HG03135 (cell line): ENCODE measurements around the gene PPP3CA.
"Not testable (repeated sequence)": the region's sequence is repeated elsewhere in the genome, so short reads cannot be mapped to it uniquely, and the experiment has no call there.

Source experiments
- ATAC-seq: cut with Tn5 transposase; IDR thresholded peaks from one replicate; pipeline ENCODE4 v1.9.1; 2021; ENCODE audit warnings: mild to moderate bottlenecking, moderate library complexity; ENCODE audit not compliant: unreplicated experiment

The PPP3CA gene

DNA sequence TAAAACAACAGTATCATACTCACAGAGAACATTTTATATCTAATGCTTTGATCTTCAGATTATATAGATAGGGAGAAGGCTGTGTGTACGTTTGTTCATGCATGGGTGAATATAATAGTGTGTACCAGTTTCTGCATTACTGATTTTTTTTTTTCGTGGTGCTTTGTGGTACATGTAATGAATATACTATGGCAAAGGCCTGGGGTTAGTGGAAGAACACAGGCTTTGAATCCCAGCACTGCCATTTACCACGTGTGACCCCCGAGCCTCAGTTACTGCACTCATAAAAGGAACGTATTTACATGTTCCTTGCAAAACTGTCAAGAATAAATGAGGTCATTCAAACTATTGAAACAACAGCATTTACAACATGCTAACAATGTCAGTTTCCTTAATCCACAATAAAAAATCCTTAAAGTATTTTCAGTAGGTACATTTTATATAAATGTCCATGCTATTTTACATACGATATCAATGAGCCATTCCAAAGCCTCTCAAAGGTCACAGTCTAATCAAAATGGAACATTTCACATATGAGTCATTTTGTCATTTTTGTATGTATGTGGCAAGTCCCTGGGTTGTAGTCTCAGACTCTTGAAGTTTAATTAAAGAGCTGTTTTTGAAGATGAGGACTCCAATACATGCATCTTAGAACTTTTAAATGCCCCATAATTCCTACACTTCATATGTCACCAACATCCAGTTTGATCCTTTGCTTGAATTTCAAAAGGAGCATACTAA is 242.8 kb downstream of the PPP3CA start:
- ATAC-seq: no peak

DNA sequence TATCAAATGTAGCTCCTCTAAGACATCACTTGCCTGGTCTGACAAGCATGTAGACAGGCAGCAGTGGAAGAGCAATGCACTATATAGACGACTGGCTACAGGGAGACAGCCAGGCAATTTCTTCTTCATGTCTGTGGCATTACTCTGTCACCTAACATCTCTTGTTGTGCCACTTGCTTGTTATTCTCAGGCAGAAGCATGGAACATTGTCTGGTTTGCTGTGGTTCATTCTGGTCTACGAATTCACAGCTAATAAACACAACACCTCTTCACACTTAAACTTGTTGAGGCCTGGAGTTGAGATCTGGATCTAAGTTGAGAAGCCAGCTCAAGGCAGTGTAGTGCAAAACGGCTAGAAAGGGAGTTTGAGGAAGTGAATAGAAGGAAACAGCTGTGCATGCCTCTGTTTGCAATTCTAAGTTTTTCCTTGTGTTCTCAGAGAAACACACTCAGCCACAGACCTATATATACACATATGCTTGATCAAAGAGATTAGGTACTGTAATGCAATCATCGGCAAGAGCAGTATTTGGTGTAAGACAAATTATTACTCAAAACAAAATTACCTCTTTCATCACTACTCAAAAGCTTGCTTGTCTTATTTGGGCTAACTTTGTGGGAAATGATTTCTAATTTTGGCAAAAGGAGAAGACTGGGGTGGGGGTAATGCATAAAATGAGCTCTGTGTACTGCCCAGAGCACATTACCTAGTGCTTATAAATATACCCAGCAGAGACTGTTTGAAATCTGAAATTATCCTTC is 243.8 kb downstream of the PPP3CA start:
- peak; percentile 83 for ATAC-seq

DNA sequence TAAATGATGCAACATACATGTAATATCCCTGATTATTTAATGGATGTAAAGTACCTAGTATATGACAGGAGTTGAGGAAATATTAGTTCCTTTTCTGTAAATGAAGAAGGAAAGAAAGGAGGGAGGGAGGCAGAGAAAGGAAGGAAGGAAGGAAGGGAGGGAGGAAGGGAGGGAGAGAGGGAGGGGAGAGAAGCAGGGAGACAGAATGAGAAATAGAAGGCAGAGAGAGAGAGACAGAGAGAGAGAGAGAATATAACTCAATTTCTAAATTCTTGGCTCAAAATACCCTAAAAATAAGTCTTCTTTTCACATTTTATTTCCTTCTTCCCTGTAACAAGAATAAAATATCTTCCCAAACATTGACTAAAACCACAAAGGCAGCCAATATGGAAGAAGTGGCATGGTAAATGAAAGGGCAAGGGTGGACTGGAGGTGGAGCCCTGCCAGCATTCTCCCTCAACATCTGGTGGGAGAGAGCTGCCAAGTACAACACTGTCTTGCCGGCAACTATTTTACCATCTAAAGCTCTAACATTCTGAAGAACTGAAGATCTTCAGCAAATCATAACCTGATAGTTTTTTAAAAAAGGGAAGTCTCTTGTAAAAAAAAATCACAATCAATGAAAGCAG is 245.1 kb downstream of the PPP3CA start:
- no peak for ATAC-seq

DNA sequence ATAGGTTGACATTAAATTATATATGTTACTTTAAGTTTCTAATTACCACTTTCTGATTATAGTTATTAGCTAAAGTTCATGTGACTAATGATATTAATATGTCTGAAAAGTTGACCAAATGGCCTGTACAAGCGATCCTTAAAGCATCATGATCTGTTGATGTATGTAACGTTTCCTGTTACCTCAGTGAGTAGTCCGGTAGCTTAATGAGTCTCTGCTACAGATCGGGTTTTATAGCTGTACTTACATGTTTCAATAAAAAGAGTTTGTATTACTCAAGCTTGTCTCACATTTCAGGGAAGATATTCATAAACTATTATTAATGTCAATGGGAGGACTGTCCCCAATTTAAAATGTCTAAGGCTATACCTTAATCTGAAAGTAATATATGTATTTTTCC is 246.3 kb downstream of the PPP3CA start:
- no peak for ATAC-seq

DNA sequence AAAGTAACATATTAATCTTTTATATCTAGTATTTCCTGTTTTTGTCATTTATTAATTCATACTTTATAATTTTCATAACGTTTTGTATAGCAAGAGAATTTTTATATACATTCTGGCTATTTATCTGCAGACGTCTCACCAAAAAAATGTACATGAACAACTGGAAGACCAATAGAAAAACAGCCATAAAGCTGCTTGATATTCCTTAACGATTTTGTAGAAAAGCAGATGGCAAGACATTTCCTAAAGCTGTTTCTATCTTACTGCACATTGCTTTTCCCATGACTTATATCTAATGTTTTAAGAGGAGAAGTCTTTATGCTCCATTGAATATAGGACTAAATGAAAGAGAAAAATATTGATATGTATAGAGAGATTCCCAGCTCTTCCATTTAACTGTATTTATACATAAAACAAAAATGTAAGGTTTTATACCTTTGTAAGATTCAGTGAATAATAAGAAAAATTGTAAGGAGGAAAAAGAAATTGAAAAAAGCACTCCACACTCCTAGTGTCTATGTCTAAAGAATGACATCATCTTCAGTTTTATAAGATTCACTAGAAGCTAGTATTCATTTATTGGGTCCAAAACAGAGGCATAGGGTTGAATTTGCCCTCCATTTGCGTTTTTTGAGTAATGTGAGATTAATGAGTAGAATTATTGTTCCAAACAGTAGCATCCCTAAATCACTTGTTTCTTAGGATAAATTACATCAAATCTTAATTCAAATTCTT is 248.5 kb downstream of the PPP3CA start:
- no peak for ATAC-seq

DNA sequence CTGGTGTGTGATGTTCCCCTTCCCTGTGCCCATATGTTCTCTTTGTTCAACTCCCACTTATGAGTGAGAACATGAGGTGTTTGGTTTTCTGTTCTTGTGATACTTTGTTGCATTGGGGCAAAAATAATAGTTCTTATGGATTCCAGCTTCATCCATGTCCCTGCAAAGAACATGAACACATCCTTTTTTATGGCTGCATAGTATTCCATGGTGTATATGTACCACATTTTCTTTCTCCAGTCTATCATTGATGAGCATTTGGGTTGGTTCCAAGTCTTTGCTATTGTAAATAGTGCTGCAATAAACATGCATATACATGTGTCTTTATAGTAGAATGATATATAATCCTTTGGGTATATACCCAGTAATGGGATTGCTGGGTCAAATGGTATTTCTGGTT is 254.7 kb downstream of the PPP3CA start:
- ATAC-seq: not testable (repeated sequence)

DNA sequence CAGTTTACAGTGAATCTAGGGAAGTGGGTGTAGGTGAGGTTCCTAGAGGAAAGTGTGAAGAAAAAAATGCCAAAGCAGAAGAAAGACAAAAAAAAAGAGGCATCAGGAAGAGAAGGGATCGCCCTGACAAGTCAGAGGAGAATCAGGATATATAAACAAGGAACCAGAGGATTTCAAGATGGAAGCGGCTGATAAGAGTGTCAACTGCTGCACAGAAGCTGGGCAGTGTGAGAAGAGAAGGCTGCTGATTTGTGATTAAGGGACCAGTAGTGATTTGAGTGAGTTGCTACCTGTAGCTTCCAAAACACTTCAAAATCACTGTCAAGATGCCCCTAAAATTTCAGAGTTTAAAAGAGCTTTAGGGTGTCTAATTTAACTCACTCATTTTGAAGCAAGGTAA is 258.2 kb downstream of the PPP3CA start:
- no peak for ATAC-seq

DNA sequence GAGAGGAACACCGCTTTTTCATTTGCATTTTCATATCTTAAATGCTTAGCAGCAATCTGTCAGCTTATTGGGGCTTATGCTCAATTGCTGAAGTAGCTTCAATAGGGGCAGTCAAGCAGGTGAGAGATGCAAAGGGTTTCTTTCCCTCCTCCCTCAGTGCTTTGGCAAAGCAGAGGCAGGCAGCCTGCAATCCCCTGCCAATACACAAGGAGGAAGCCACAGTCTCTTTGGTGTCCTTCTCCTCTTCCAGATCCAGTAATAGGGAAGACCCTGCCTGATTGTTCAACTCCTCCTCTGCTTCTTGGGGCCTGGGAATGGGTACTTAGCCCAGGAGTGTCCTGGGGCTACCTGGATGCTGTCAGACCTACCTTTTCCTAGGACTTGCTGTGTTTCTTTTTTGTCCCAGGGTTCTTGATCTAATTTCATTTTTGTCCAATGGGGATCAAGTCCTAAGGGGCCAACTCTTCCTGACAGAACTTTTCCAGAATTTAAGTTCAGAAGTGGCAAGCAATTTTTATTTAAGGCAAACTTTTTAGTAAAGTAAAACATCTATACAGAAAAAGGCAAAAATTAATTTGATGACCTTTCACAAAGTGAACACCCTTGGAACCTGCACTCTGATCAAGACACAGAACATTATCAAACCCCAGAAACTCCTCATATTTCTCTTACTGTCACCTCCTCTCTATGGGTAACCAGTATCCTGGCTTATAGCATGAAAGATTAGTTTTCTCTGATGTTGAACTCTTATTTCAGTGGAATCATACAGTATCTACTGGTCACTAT is 260.3 kb downstream of the PPP3CA start:
- no peak for ATAC-seq

DNA sequence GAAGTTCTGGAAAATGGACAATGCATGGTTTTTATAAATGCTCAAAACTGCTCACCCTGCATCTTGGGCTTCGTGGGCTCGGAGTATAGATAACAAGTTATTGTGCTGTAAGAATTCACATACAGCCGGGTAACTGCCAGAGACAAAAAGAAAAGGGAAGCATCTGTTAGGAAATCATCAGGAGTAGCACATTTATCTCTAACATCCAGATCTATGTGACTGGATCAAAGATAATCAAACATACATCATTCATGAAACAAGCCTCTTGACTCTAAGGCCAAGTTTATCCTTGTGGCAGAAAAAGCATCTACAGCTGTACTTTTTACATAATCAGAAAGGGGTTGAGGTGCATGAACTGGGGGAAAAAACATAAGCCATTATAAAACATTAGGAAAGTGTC is 264.2 kb downstream of the PPP3CA start:
- no peak for ATAC-seq

DNA sequence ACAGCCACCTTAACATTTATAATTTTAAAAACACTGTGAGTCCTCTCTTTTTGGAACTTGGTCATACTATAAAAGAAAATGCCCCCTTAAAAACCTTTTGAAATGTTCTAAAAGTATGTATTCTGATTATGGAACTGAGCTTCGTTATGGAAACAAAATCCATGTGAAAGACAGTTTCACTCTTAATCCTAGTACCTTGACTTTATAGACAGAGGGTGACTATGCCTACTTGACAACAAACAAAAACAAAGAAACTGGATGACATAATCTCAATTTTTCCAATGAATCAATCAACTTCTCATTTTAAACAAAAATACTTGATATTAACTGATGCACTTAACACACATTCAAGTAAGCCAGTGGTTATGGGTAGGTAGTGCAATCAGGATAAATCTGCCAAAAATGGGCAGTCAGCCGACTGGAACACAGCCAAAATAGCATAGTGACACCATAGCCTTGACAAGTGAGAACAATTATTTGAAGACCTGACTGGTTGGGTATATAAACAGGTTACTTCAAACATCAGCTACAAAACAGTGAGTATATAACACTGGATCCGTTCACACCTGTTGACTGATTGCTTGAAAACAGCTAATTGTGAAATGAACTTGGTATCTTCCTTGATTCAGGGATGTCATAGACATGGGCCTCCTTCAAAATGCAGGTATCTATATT is 265.5 kb downstream of the PPP3CA start:
- no peak for ATAC-seq

DNA sequence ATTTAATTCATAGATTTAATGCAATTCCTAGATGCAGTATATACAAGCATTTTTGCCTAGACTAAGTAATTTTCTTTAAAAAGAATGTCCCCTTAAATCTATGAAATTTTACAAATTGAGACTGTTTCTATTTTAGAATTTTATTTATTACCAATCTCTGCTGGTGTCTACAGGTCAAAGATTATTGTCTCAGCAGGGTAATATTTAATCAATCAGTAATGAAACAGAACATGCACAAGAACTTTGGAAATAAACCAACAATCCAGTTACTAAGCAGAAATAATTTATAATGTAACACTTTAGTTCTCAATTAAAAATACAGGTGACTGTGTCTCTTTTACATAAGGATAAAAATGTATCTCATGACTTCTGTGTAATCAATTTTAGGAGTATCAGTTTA is 266.2 kb downstream of the PPP3CA start:
- ATAC-seq: no peak

DNA sequence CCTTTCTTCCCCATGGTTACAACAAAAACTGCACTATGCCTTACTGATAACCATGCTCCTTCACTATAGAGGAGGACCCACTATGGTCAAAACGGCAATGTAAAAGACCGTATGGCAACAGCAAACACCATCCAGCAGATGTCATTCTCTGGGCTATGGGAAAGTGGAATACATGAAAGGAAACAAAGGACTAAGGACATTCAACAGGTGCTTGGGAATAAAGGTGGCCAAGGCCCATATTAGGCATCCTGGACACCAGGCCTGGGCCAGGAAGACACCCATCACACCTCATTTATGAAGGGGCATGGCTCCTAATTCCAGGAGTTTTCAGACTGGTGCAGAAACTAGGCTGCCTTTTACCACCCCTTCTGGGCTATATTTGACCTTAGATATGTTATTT is 268.4 kb downstream of the PPP3CA start:
- ATAC-seq: no peak

DNA sequence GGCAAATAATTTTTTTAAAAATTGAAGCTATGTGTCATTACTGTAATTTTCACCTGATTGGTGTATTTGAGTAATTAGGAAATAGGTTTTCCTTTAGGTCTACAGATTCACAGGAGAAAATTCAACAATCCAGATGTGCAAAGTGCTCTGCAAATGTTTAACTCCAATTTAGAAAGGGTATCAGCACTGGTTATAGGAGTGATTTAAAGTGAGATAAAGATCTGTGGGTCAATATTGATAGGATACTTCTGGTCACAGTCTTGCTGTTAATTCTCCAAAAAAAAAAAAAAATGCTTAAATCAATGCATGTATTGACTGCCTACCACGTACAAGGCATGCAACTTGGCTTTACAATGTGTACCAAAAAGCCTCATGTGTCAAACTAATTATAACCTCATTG is 271.3 kb downstream of the PPP3CA start:
- no peak for ATAC-seq

DNA sequence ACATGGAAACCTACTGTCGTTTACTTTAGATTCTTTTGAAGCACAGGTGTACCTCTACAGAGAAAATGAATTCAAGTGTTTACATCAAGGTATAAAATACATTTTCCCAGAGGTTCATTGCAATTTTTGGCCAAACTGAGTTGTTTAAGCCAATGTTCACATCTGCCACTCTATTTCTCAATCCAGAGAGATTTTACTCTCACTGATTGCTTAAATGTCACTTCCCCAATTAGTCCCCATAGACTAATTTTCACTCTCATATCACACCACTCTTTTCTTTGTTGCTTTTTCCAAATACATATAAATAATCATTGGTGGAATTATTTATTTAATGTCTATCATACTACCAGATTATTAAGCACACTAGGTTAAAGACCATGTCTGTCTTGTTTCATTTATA is 271.8 kb downstream of the PPP3CA start:
- no peak for ATAC-seq

DNA sequence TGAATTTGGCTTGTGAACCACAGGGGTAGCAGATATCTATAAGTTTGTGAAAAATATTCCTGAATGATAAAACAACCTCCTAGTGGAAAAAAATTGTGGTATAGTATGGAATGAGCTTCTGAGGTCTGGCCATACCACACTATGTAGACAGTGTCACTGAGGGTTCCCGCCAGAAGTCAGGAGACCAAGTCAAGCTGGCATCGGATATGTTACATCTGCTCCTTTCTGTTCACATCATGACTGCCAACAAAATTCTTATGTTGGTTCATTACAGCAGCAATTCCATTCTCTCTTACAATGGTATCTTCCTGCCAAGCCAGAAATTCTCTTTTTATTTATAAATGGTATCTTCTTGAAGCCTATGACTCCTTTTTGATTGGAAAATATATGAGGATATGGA is 273.0 kb downstream of the PPP3CA start:
- no peak for ATAC-seq

DNA sequence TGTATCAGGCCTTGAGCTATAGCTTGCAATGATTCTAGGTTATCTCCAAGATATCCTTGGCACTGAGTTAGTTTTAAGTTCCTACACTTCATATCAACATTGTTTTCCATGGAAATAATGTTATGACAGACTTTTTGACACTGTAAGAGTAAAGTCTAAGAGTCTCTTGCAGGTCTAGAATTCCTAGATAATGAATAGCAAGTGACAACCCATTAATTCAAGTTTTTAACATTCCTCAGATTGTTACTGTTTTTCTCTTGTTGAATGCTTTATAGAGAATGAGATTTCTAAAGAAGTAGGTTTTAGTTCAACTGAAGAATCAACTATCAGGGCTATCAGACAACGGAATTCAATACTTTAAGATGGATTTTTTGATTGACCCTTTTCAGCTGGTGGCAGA is 276.1 kb downstream of the PPP3CA start:
- ATAC-seq: no peak

DNA sequence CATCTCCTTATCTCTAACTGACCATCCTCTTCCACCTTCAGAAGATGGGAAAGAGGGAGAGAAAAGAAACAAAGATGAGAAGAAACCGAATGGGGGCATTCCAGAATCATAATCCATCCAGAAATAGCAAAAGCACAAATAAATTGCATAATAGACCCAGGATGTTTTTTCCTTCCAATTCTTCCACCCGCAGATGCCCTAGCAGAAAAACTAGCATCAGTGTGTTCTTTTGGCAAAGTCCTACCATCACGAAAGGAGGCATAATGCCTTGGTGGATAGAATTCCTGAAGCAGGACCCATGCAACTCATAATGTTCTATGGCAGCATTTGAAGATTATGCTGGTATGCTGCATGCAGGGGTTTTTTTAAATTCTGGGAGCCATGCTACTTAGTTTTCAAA is 279.2 kb downstream of the PPP3CA start:
- ATAC-seq: no peak

DNA sequence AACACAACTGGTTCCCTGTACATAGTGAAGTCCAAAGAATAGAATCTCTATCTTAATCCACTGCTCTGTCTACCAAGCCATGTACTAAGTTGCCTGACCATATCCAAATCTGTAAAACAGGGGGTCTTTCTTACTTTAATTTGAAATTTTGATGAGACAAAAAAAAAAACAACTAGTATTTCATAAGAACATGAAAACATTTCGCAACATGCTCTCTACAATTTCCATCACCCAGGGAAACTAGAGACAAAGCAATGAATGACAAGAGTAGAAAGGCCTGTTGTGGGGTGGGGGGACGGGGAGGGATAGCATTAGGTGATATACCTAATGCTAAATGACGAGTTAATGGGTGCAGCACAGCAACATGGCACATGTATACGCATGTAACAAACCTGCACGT is 279.9 kb downstream of the PPP3CA start:
- ATAC-seq: no peak

DNA sequence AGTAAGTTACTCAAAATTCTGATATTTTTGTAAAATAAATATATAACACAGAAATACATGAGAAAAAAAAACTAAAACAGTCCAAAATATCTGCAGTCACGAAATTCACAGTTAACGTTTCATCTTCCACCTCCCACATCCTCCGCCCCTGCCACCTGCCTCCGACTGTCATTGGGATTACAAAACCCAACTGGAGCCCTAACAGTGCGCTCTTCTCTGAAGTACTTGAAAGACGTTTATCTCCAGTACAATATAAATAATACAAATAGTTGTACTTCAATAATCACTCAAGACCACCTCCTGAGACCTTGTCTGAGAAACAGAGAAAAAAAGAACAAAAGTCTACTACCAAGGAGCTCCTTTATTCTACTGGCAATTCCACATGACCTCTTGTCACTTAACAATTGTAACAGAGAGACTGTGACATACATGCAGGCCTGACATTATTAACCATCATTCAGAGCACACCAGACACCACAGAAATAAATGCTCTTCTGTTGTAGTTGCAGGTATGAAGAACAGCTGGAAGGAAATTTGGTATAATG is 280.6 kb downstream of the PPP3CA start:
- no peak for ATAC-seq
